Activated CD4-positive, alpha-beta T cell treated with anti-CD3 and anti-CD28 coated beads, Interleukin-2, Interleukin-6, amounts not matched to agents 100 ng/mL and 50 ng/mL, durations not matched to agents 16 hours and 8 hours (primary cell): ENCODE data around the gene CAMTA1.

Experiments used
- DNase-seq: peaks from one replicate; pipeline ENCODE4 v3.0.0-alpha.2; 2020

Gene CAMTA1

DNA sequence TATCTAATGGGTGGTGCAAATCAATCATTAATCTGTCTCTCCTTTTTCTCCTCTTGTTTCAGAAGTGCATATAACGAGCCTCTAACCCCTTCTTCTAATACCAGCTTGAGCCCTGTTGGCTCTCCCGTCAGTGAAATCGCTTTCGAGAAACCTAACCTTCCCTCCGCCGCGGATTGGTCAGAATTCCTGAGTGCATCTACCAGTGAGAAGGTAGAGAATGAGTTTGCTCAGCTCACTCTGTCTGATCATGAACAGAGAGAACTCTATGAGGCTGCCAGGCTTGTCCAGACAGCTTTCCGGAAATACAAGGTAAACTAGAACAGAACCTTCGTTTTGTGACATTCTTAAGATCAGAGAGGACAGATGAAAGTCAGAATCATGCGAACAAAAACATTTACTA is 960.5 kb downstream of the CAMTA1 start:
- no peak for DNase-seq

DNA sequence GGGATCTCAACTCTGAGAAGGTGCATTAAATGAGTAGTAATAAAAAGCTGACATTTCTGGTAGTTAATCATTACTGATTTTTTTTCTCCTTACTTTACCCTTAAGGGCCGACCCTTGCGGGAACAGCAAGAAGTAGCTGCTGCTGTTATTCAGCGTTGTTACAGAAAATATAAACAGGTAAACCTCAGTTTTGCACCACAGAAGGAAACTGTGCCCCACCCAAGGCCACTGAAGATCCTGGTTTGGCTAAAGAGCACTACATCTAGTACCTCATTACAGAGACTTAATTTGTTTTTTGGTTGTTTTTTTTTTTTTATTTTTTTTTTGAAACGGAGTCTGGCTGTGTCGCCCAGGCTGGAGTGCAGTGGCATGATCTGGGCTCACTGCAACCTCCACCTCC is 962.4 kb downstream of the CAMTA1 start:
- no peak for DNase-seq

DNA sequence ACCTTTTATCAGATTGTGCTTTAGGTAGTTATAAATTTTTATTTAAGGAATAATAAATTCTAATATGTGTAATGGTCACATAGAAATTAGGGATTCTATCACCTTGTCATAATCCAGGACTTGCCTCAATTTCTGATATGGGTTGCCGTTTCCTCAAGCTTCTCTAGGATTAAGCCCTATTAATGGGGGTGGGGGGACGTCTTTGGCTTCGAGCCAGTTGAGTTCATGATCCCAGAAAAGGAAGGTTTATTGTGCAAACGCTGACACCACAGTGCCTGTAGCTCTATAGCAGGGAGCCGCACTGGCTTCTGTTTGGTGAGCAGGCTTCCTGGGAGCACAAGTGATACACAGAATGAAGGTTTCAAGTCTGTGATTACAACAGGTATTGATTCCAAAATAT is 963.9 kb downstream of the CAMTA1 start:
- no peak for DNase-seq

DNA sequence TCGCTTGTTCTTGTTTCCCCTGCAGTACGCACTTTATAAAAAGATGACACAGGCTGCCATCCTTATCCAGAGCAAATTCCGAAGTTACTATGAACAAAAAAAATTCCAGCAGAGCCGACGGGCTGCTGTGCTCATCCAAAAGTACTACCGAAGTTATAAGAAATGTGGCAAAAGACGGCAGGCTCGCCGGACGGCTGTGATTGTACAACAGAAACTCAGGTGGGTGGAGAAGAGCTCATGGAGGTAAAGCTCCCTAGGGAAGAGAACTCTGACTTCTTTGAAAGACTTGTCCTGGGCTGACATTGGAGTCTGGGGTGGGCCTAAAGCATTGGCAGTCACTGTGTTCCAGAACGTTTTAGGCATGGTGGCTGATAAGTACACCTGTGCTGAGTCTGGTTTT is 965.9 kb downstream of the CAMTA1 start:
- DNase-seq, result no peak

DNA sequence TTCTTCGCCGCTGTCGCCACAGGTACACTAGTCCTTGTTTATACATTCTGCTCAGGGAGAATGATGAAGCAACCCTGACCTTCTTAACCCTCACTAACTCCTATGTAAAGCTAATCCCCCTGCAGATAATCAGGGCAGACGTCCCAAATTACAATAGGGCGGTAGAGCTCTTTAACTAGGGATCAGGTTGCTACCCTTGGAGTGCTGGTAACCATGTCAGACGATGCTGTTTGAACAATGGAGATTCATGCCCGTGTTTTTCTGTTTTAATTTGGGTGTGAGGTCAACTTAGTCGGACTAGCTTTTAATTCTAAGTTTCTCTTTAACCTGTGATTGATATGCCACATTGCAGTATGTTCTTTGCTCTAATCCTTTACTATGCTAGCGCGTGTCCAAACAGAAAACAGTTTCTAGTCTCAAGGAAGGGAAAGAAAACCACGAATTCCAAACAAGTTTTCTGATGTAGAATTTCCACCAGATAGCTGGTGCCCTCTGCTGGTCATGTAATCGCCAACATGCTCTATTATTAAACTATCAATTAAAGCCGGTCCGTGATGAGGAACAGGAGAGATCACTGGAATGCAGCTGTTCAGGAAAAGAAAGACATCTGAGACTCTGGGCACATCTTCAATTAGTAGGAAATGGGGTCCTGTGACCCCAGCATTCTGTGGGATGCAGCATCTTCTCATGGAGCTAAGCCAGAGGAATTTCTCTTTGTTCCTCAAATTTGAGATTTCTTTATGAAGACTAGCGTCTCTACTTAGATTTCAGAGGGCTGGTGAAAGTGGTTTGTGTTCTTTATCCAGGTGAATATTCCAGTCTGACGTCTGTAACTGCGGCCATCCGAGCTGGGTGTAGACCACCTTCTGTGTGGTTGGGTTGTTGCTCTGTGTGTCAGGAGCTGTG is 967.5 kb downstream of the CAMTA1 start:
- DNase-seq, result peak; percentile 54

DNA sequence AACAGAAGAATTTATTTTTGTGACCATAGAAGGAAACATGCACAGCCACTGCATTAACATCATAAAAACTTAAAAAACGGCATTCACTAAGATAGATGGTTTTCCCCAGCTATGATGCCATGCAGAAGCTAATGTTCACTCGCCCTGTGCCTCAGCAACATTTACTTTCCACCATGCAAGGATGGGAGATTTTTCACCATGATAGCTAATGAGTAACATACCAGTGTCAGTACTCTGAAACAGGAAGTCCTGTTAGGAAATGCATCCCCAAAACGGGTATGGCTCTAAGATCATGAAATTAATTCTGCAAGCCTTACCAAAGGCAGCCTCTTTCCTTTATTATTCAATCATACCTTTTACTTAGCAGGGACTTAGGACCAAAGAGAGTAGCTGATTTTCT is 968.4 kb downstream of the CAMTA1 start:
- DNase-seq, result no peak

DNA sequence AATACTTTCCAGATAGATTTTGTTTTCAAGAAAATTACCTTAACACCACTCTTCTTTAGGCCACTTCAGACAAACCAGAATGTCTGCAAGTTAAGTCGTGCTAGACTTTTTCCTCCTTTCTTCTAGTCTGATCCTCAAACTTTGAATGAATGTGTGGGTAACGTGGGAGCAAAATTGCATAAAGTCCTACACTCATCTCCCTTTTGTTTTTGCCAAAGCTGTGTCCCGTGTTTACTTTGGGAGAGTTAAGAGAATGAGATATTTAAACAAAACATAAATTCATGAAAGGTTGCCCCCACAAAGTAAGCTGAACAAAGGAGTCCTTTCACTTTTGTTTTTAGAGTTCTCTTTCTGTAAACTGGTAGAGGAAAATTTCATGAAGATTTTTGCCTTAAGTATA is 969.0 kb downstream of the CAMTA1 start:
- DNase-seq, result no peak

DNA sequence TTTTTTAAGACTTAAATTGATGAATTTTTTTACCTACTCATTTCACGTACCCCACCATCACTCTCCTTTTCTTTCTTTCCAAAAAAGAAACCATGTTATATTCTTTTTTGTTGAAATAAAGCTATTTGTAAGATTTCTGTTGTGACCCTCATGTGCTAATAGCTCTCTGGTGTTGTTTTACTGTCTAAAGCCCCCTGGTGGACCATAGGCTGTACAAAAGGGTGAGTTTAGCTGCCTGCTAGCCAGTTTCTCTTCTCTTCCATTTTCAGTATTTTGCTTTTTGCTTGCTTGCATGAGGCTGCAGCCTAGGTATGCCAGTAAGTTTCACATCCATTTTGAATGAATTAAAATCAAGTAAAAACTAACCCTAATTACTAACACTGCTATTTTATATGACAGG is 970.2 kb downstream of the CAMTA1 start:
- DNase-seq, result no peak

DNA sequence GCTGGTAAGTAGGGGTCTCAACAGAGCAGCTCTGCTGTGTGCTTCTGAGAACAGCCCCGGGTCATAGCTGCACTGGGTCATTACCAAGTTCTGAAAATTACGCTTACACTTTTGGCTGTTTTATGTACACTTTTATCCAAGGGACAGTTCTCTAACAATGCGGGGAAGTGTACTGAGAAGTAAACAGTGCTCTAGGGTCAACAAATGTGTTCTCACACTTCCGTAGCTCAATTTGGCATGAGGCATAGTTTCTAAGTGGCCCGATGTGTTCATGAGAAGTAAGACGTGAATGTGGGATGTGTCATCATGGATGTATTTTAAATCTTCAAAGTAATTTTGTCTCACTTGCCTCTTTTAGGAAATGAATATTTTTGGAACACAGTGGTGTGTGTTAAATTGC is 975.0 kb downstream of the CAMTA1 start:
- DNase-seq, result no peak

DNA sequence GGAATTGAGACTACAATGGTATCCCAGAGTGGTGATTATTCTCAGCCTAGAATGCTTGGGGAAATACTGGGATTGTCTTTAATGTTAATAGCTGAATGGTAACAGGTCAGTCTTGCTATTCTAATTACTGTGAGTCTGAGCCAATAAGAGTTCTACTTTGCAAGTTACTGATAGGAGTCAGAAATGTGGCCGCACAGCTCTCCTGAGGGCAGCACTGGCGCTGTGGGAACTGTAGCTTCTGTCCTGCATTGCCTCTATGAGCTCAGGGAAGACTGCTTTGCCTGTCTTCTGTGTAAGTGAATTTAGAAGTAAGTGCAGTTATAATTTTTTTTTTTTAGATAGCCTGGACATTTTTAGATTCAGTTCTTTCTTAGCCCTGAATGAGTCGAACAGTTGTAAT is 975.8 kb downstream of the CAMTA1 start:
- no peak for DNase-seq

DNA sequence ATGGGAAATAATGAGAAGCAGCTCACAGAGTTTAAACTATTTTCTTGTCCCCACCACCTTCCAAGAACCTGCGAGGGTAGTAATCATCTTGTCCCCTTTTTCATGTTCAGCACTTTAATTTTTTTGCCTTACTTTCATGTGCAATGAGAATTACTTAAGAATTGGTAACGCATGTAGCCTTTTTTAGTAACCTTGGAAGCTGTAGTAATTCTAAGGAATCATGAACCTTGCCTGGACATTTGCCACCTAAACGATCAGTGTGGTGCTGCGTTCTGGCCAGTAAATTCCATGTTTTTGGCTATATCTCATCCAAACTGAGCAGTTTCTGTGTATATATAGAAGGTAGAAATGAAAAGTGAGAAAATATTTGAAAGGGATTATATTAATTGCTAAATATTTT is 981.9 kb downstream of the CAMTA1 start:
- no peak for DNase-seq

DNA sequence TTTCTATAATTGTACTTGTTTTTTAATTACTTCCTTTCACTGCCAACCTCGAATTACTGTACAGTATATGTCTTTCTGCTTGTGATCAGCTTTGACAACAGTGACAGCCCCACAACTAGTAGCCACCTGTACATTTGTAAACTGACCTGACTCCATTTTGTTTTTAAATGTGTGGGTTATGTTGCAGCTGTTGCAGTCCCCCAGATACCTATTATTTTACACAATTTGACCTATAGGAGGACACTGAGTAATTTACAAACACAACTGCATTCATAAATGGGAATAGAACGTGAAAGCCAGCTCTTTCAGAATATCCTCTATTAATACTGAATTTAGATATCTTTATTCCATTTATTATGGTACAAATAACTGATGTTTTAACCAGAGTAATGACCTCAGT is 983.3 kb downstream of the CAMTA1 start:
- DNase-seq, result no peak

DNA sequence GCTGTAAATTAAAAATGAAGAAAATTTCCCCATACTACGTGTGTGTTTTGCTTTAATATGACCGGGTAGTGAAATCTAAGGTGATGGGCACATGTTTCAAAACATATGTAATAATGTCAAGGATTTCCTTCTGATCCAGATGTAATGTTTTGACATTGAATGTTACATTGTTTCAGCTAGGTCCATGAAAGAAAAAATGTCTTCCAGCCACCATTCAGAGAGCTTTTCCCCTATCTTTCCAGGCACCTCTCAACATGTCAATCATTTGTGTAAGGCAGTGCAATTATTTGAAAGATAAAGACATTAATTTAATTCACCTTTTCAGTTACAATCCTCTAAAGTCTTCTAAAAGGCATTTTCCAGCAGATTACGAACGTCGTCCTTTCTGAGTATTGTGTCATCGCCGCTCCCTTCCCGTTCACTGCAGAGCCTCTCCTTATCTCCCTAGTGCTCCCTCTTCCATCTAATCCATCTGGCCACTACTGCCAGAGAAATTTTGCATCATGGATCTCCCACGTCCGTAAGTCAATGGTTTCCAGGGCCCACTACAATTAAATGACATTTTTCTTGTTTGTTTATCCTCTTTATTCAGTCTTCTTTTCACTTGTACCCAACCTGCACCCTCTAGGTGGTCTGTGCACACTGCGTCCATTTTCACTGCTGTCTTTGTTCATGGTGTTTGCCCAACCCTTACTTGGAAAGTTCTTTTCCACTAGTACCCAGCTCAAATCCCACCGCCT is 984.6 kb downstream of the CAMTA1 start:
- no peak for DNase-seq

DNA sequence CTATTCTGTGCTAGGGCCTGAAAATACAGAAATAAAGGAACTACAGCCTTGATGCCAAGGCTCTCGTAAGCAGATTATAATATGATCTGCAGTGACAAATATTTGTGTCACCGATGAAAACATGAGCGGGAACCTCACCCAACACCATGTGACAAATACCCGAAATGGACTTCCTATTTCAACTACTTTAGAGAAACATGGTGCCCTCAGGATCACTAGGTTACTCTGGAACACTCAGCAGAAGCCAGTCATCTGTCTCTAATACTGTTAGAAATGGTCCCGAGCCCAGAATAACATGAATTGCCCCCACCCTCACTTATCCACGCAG is 985.4 kb downstream of the CAMTA1 start:
- no peak for DNase-seq

DNA sequence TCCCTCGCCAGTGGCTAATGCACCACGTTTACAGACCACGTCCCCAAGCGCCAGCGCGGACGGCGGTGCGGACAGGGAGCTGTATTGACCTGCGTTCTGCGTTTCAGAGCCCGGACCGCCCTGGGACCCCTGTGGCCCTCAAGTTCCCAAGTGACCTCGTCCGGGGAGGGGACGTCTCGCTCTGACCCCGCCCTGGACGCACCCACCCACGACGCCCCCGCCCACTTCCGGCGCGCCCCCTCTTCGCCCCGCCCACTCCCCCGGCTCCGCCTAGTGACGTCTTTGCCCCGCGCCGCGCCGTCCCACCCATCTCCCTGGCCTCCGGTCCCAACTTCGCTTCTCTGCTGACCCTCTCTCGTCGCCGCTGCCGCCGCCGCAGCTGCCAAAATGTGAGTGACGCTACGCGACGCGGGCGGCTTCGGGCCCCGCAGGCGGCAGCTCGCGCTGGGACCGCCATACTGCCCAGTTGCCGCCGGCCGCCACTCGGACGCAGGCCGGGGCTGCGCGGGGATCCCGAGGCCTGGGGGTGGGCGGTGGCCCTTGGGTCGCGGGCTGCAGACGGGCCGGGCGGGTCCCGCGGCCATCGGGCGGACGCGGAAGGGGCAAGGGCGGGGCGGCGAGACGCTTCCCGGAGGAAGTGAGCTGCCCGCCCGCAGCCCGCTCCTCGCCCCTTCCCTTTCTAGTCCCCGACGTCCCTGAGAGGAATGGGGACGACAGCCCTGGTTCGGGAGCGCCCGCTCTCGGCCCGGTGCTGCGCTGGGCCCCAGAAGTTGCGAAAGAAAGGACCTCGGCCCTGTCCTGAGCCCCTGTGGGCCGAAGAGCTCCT is 986.0 kb downstream of the CAMTA1 start, which contains the start of gene VAMP3:
Gene VAMP3 (plus strand): TSS at position 300 of the 826 bp plus-strand sequence. CDS start 88 bp downstream, at position 388.
- DNase-seq, result peak; percentile 92

DNA sequence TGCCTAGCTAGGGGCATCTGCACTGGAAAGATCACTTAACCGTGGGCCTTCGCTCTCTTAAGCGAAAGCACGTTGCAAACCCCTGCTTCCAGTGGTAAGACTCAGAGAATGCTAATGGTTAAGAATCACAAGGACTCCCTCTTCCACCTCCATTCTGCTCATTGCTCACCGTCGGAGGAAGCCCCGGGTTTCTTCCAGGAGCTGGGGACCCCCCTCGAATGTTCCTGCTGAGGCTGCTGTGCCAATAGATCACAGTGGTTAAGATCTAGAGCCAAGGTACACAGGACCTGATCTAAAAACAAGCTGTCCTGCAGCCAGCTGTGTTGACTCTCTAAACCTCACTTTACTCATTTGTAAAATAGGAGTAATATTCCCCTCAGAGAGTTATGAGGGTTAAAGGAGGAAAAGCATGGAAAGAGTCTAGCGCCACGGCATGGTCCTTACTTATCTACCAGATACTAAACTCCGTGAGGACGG is 986.6 kb downstream of the CAMTA1 start:
- DNase-seq, result no peak

DNA sequence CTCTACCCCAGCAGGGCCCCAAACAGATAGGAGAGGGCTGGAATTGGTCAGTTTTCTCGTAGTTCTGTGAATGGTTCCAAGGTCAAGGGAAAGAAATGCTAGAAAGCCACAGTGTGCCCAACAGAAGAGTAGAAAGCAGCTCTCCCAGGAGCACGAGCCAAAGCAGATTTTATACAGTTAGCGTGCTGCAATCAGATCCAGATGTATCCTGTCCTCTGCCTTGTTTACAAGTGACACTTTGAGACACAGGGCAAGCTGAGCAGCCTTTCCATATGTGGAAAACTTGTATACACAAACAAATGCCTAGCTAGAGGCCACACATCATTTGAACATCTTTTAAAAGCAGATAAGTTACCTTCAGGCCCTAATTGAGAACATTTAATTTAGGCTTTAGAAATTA is 992.3 kb downstream of the CAMTA1 start:
- DNase-seq, result no peak

DNA sequence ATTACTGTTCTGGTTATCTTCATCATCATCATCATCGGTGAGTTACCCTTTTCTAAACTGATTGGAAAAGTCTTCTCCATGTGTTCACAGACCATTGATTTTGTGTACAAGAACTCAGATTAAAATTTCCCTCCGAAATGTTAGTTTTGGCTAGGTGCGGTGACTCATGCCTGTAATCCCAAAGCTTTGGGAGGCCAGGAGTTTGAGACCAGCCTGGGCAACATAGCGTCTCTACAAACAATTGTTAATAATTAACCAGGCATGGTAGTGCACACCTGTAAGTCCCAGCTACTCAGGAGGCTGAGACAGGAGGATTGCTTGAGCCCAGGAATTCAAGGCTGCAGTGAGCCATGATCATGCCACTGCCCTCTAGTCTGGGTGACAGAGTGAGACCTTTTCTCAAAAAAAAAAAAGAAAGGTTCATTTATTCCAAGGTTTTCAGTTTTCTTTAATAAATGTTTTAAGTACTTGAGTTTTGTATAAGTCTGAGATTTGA is 992.9 kb downstream of the CAMTA1 start:
- no peak for DNase-seq

DNA sequence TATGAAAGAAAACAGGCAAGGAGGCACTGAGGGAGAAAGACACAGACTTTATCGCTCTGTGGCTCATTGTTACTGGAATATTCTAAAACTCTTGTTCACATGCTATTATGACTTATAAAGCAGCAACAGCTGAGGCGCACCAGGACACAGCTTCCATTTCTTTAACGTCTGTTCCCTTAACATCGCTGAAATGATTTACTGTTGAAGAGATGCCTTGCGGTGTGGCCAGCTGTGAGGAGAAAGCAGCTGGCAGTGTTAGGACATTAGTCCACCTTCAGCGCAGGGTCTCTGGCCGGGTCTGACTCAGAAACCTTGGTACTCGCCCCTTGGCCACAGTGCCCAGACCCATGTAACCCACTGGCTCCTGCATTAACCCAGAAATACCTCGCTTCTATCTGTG is 995.7 kb downstream of the CAMTA1 start:
- no peak for DNase-seq

DNA sequence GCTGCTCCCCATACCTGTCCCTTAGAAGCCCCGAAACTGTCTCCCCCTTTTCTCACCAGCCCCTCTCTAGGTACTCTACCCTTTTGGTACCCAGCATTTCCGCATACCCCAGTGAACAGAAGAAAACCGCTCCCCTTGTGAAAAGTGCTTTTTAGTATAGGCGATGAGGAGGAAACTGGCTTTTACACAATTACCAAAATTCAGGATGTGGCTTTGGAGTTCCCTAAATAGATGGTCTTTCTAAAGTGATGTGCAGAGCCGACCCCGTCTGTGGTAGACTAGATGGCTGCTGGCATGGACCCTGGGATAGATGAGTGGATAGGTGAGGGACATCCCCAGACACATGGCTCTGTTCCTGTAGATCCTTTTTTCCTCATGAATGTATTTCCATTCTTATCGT is 996.2 kb downstream of the CAMTA1 start:
- DNase-seq, result no peak

DNA sequence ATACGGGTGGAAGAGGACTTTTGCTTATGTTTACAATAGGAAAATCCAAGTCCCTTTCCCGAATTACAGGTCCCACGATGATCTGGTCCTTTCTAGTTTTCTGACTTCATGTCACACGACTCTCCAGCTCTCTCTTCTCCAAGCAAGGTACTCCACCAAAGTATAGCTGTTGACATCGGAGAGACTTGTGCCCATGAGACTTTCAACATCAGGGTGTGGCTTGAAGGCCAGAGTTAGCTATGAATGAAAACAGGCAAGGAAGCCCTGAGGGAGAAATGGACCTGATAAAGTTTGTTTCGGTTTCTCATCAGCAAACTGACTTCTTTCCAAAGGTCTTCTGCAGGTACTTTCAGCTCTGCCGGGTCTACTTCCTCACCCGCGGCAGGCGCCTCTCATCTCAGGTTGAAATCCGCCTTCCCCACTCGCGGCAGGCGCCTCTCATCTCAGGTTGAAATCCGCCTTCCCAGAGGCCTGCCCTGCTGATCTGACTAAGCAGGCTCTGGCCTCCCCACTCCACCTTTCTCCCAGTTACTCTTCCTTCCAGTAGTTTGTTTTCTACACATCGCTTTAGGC is 996.8 kb downstream of the CAMTA1 start:
- DNase-seq, result peak; percentile 8

DNA sequence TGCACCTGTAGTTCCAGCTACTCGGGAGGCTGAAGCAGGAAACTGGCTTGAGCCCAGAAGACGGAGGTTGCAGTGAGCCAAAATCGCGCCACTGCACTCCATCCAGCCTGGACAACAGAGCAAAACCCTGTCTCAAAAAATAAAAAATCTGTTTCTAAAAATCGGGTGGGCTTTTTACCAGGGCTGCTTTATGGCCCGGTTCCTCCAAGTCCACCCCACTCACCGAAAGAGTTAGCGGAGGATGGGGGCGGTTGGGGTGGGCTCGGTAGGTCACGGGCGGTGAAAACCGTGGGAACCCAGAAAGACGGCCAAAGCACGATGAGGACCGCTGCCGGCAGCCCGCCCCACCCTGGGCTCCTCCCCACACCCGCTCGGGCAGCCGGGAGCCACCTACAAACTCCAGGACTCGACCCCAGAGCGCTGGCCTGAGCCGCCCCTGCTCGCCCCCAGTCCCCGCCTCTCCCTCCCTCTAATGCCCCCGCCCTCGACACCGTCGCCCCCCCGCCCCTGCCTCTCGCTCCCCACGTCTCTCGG is 998.0 kb downstream of the CAMTA1 start:
- DNase-seq, result peak; percentile 38
